GM23248 (cell line): ENCODE data around the gene IGSF5. TPM values are rescaled to one million over a fixed set of nuclear protein-coding genes. Genes with fewer than 3 reads are reported as not detected.

ENCODE experiments used
- DNase-seq: peaks from one replicate; pipeline ENCODE4 v3.0.0-alpha.2; 2015
- H2AFZ ChIP-seq: fragments of 200-600 bp; sonication (generic); 2 replicates; pipeline ENCODE4 v1.6.1; 2016; ENCODE audit warnings: antibody characterized with exemption
- H3F3A ChIP-seq: fragments of 200-600 bp; sonication (generic); 2 replicates; pipeline ENCODE4 v1.6.1; 2016; ENCODE audit warnings: mild to moderate bottlenecking, antibody characterized with exemption, mixed run types; ENCODE audit not compliant: insufficient read depth
- H3K27ac ChIP-seq: fragments of 200-600 bp; sonication (generic); 2 replicates; pipeline ENCODE4 v1.5.1; 2016; ENCODE audit warnings: mild to moderate bottlenecking
- H3K27me3 ChIP-seq: fragments of 200-600 bp; sonication (generic); replicated peaks from 2 replicates; pipeline ENCODE4 v1.6.1; 2016; ENCODE audit warnings: mild to moderate bottlenecking; ENCODE audit not compliant: insufficient read depth
- H3K36me3 ChIP-seq: fragments of 200-600 bp; sonication (generic); 2 replicates; pipeline ENCODE4 v1.6.1; 2016; ENCODE audit warnings: low read depth, mild to moderate bottlenecking
- H3K4me1 ChIP-seq: fragments of 200-600 bp; sonication (generic); 2 replicates; pipeline ENCODE4 v1.6.1; 2016; ENCODE audit warnings: mild to moderate bottlenecking; ENCODE audit not compliant: insufficient read depth
- H3K4me2 ChIP-seq: fragments of 200-600 bp; sonication (generic); one replicate; pipeline ENCODE4 v1.6.1; 2016; ENCODE audit warnings: mild to moderate bottlenecking; ENCODE audit not compliant: unreplicated experiment
- H3K4me3 ChIP-seq: fragments of 200-600 bp; sonication (generic); 2 replicates; pipeline ENCODE4 v1.5.1; 2016; ENCODE audit warnings: mild to moderate bottlenecking
- H3K79me2 ChIP-seq: fragments of 200-600 bp; sonication (generic); 2 replicates; pipeline ENCODE4 v1.6.1; 2016; ENCODE audit warnings: mild to moderate bottlenecking; ENCODE audit not compliant: insufficient read depth
- H3K9ac ChIP-seq: fragments of 200-600 bp; sonication (generic); 2 replicates; pipeline ENCODE4 v1.6.1; 2016; ENCODE audit warnings: mild to moderate bottlenecking
- H3K9me2 ChIP-seq: fragments of 200-600 bp; sonication (generic); 2 replicates; pipeline ENCODE4 v1.6.1; 2016; ENCODE audit warnings: mixed run types, mild to moderate bottlenecking, moderate library complexity; ENCODE audit not compliant: insufficient read depth
- H3K9me3 ChIP-seq: fragments of 200-600 bp; sonication (generic); one replicate; pipeline ENCODE4 v1.6.1; 2017; ENCODE audit warnings: low read depth
- H4K20me1 ChIP-seq: fragments of 200-600 bp; sonication (generic); 2 replicates; pipeline ENCODE4 v1.6.0; 2016; ENCODE audit not compliant: insufficient read depth
- EZH2 ChIP-seq: fragments of 200-600 bp; sonication (generic); IDR thresholded peaks from 2 replicates; pipeline ENCODE4 v1.6.1; 2018; ENCODE audit warnings: antibody characterized with exemption, mild to moderate bottlenecking; ENCODE audit not compliant: insufficient read depth, poor library complexity, severe bottlenecking
- EZH2phosphoT487 ChIP-seq: fragments of 200-600 bp; sonication (generic); IDR thresholded peaks from 2 replicates; pipeline ENCODE4 v1.6.1; 2018; ENCODE audit warnings: antibody characterized with exemption, moderate library complexity, mild to moderate bottlenecking, low read depth; ENCODE audit not compliant: insufficient read depth
- WGBS, 2 experiments: methylation state at CpG; one replicate each; pipeline ENCODE4 v1.1.6; 2015 to 2017; ENCODE audit warnings: low lambda C conversion rate in 2 of 2, low coverage in 1 of 2; ENCODE audit errors: missing lambda C conversion rate in 2 of 2; 5-methylcytosine and 5-hydroxymethylcytosine counted together
- in situ Hi-C: fragments of 300-500 bp; cut with MboI; formaldehyde crosslinking; loops from 2 replicates; pipeline ENCODE4 v1.15.0; 2020
- polyA plus RNA-seq: library from polyadenylated mRNA; unstranded; fragments of >200 nt; fragmentation: Nextera tagmentation; extraction: Ambion mirVana; gene quantifications from 2 replicates; pipeline ENCODE4 v1.2.1, GENCODE V29; 2016
- total RNA-seq: library from RNA; depleted of rRNA; stranded (reverse); fragments of >200 nt; shearing (Covaris generic); gene quantifications from 2 replicates; pipeline ENCODE4 v1.2.3, GENCODE V29; 2014

The IGSF5 gene
- total and polyA plus RNA-seq, 2 experiments from 2014 or later: not detected

DNA sequence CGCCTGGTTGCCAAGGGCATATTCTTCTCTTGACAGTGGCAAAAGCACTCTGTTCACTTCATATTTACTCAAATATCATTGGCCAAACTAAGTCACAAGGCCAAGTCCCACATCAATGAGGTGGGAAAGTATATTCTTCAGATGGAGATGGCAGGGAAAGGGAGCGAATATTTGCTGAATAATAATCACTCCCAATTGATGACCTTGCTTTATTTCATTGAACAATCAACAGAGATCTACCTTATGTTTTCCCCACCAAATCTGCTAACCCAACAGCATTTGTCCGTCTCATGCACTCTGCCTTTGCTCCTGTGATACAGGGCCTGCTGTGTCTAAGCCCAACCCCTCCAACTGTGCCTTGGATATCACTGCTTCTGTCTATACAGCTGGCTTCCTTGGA is 77.1 kb downstream of the IGSF5 start:
- no peaks in the 10 kb centered on the region for H3K79me2 ChIP-seq
- H3K4me3 ChIP-seq: no peak overlapping the region
- DNase-seq: no peak
- in situ Hi-C loops: no loop called here
- WGBS, 2 experiments: 13 to 19% methylated on average over 3 of the region's 3 CpGs
- TF ChIP-seq EZH2phosphoT487 (no peak), EZH2 (no peak)
- no peaks in the 10 kb centered on the region for H3K27me3 ChIP-seq
- no peak overlapping the region for H3K27ac ChIP-seq
- H3K36me3 ChIP-seq: no peaks in the 10 kb centered on the region
- no peaks in the 10 kb centered on the region for H3K9me3 ChIP-seq
- H3K4me2 ChIP-seq: no peak overlapping the region
- H2AFZ ChIP-seq: no peak overlapping the region
- H4K20me1 ChIP-seq: no peaks in the 10 kb centered on the region
- no peak overlapping the region for H3K9ac ChIP-seq
- no peaks in the 10 kb centered on the region for H3F3A ChIP-seq
- no peaks in the 10 kb centered on the region for H3K4me1 ChIP-seq
- H3K9me2 ChIP-seq: no peaks in the 10 kb centered on the region

DNA sequence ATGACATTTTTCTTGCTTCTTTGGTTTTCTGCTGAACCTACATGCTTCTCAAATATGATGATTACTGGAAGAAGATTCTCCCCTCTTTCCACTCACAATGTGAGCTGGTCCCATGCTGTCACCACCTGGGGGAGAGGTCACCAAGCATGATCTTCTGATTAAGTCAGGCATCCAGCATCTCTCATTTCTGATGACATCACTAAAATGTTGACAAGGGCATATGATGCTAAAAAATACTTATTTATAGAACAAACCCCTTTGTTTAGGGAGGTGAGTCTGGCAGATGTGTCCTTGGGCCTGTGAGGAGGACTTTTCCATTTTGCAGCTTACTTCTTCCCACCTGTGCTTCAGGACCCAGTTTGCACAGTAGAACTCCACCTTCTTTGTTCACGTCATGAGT is 80.3 kb downstream of the IGSF5 start:
- Histone ChIP-seq H3K27me3 (no peaks in the 10 kb centered on the region), H3K79me2 (no peaks in the 10 kb centered on the region), H3K9me3 (no peaks in the 10 kb centered on the region), H3K9me2 (no peaks in the 10 kb centered on the region), H3K4me1 (no peaks in the 10 kb centered on the region), H3K4me2 (no peak overlapping the region), H3K36me3 (no peaks in the 10 kb centered on the region), H4K20me1 (no peaks in the 10 kb centered on the region), H3K27ac (no peak overlapping the region), H3K4me3 (no peak overlapping the region), H3K9ac (no peak overlapping the region), H2AFZ (no peak overlapping the region), H3F3A (no peaks in the 10 kb centered on the region)
- no peak for DNase-seq
- in situ Hi-C loops: no loop called here
- WGBS, 2 experiments: 0 to 17% methylated on average over 1 of the region's 1 CpG
- no peak for TF ChIP-seq EZH2phosphoT487
- TF ChIP-seq EZH2: no peak

- H3K9me3 ChIP-seq: no peaks in the 10 kb centered on the region
- WGBS, 2 experiments: 26 to 29% methylated on average over 4 of the region's 4 CpGs
- no peak overlapping the region for H3K9ac ChIP-seq
- no peaks in the 10 kb centered on the region for H3K9me2 ChIP-seq
- no peaks in the 10 kb centered on the region for H3F3A ChIP-seq
- H3K4me3 ChIP-seq: no peak overlapping the region
- no peaks in the 10 kb centered on the region for H3K4me1 ChIP-seq
- no peak for DNase-seq
- no peak overlapping the region for H3K27ac ChIP-seq
- no peaks in the 10 kb centered on the region for H4K20me1 ChIP-seq
- no peaks in the 10 kb centered on the region for H3K79me2 ChIP-seq
- H3K36me3 ChIP-seq: no peaks in the 10 kb centered on the region
- in situ Hi-C loops: no loop called here
- no peaks in the 10 kb centered on the region for H3K27me3 ChIP-seq
- no peak overlapping the region for H2AFZ ChIP-seq
- TF ChIP-seq EZH2phosphoT487 (no peak), EZH2 (no peak)
- H3K4me2 ChIP-seq: no peak overlapping the region
These were observed 89.6 kb downstream of the IGSF5 start for GRCh38 chr21:39834543-39834942.

- Histone ChIP-seq H3K79me2 (no peaks in the 10 kb centered on the region), H4K20me1 (no peaks in the 10 kb centered on the region), H3K4me3 (no peak overlapping the region), H3K9me3 (no peaks in the 10 kb centered on the region), H3K36me3 (no peaks in the 10 kb centered on the region), H3K27me3 (no peaks in the 10 kb centered on the region), H3K4me1 (no peaks in the 10 kb centered on the region), H3K27ac (no peak overlapping the region), H2AFZ (no peak overlapping the region), H3F3A (no peaks in the 10 kb centered on the region), H3K9ac (no peak overlapping the region), H3K9me2 (no peaks in the 10 kb centered on the region), H3K4me2 (no peak overlapping the region)
- in situ Hi-C loops: no loop called here
- no peak for TF ChIP-seq EZH2
- no peak for TF ChIP-seq EZH2phosphoT487
- DNase-seq: no peak
- WGBS, 2 experiments: 4 to 5% methylated on average over 4 of the region's 4 CpGs
These were observed 92.9 kb downstream of the IGSF5 start for GRCh38 chr21:39837861-39838359.
